SK-N-DZ (cell line): Measurements from ENCODE around the gene PKP1.

Experiments
- DNase-seq: peaks from one replicate; pipeline ENCODE4 v3.0.0-alpha.2; 2015; ENCODE audit warnings: low spot score

The PKP1 gene

GRCh38 chr1:201369209-201369608 lies 85.9 kb downstream of the PKP1 start:
- DNase-seq = no peak

- no peak for DNase-seq
Measured at GRCh38 chr1:201370500-201370899, 87.2 kb downstream of the PKP1 start.

- no peak for DNase-seq
Measured at GRCh38 chr1:201371276-201371675, 88.0 kb downstream of the PKP1 start.

- DNase-seq = no peak
Measured at GRCh38 chr1:201371792-201372191, 88.5 kb downstream of the PKP1 start.

GRCh38 chr1:201374364-201374763 lies 91.1 kb downstream of the PKP1 start:
- no peak for DNase-seq

GRCh38 chr1:201375169-201375568 lies 91.9 kb downstream of the PKP1 start:
- no peak for DNase-seq

GRCh38 chr1:201376107-201376463 lies 92.8 kb downstream of the PKP1 start:
- DNase-seq = no peak

- DNase-seq = peak; percentile 30
Measured at GRCh38 chr1:201376464-201377374, 93.4 kb downstream of the PKP1 start.

- peak; percentile 71 for DNase-seq
Measured at GRCh38 chr1:201377611-201378092, 94.3 kb downstream of the PKP1 start, which contains the start of gene TNNT2. Gene TNNT2, minus strand, starts transcription at chr1:201377680. Its CDS starts 4,426 bp downstream, at chr1:201373254.

GRCh38 chr1:201378804-201379203 lies 95.5 kb downstream of the PKP1 start:
- no peak for DNase-seq

- no peak for DNase-seq
Measured at GRCh38 chr1:201379733-201380242, 96.5 kb downstream of the PKP1 start.

- DNase-seq = no peak
Measured at GRCh38 chr1:201381130-201381529, 97.8 kb downstream of the PKP1 start.
